Mucosa of descending colon (tissue), 3 donors: ENCODE data around the gene CNN2. TPM values are rescaled to one million over a fixed set of nuclear protein-coding genes. Genes with fewer than 3 reads are reported as not detected.

Experiments used
- ATAC-seq: fragments of 200-7000 bp; cut with Tn5 transposase; one replicate; pipeline ENCODE4 v1.9.1; 2020; ENCODE audit warnings: mild to moderate bottlenecking, moderate library complexity
- DNase-seq, 3 donors: peaks; one replicate each; pipeline ENCODE4 v3.0.0-alpha.2; 2020
- H3K36me3 ChIP-seq: fragments of 200-600 bp; one replicate; pipeline ENCODE4 v1.8.0; 2021; ENCODE audit warnings: low read depth, mild to moderate bottlenecking
- H3K4me1 ChIP-seq: fragments of 200-600 bp; one replicate; pipeline ENCODE4 v1.8.0; 2021; ENCODE audit warnings: low read depth, mild to moderate bottlenecking
- H3K4me3 ChIP-seq: fragments of 200-600 bp; one replicate; pipeline ENCODE4 v1.8.0; 2021; ENCODE audit warnings: mild to moderate bottlenecking
- H3K9me3 ChIP-seq: fragments of 200-600 bp; one replicate; pipeline ENCODE4 v1.8.0; 2021; ENCODE audit warnings: mild to moderate bottlenecking
- CTCF ChIP-seq: fragments of 200-600 bp; IDR thresholded peaks from one replicate; pipeline ENCODE4 v1.8.0; 2022; ENCODE audit warnings: antibody characterized with exemption, mild to moderate bottlenecking
- intact Hi-C, 2 donors: fragments of 100-400 bp; cut with DNase I in 1 of 2; cut with micrococcal nuclease in 1 of 2; formaldehyde crosslinking; loops; one replicate each; pipeline versions ENCODE4 v1.11.0 to v1.11.1; 2022; cut with DNase I, micrococcal nuclease
- total RNA-seq, 3 donors: library from RNA; stranded (reverse); fragmentation: NEBNext Ultra II Directional in 2 of 3; extraction: Animal tissue kit (Norgen Biotek cat#: 25700) in 2 of 3; gene quantifications; one replicate each; pipeline versions ENCODE4 v1.2.1 to v1.2.4, GENCODE V29; 2021 to 2023
- donor health status: DM: no; HTN: no; CAD: no; lungs with moderate emphysema.
- donor health status: DM: no; HTN: no; CAD: no.
- donor health status: DM: no; HTN: yes; CAD: no.

The CNN2 gene
- total RNA-seq, 3 donors from 2014 or later, result 65.0 to 88.8 (median 84.7) TPM

GRCh38 chr19:1017115-1017905 is 9.1 kb upstream of the CNN2 start:
- peak; percentile 67 to 84 (median 75) for DNase-seq
- H3K4me3 ChIP-seq, result no peak overlapping the region
- peak; percentile 56 for ATAC-seq
- H3K4me1 ChIP-seq, result peaks cover 47% of the 10 kb centered on the region
- H3K36me3 ChIP-seq, result no peaks in the 10 kb centered on the region
- intact Hi-C loops, result no loop called here
- no peak for TF ChIP-seq CTCF
- H3K9me3 ChIP-seq, result no peaks in the 10 kb centered on the region

GRCh38 chr19:1017906-1018305 is 8.5 kb upstream of the CNN2 start:
- H3K4me3 ChIP-seq, result no peak overlapping the region
- DNase-seq, result peak in 1 of 3 donors; percentile 35
- TF ChIP-seq CTCF, result no peak
- no peak for ATAC-seq
- H3K4me1 ChIP-seq, result peaks cover 47% of the 10 kb centered on the region
- H3K9me3 ChIP-seq, result no peaks in the 10 kb centered on the region
- intact Hi-C loops, result no loop called here
- H3K36me3 ChIP-seq, result no peaks in the 10 kb centered on the region

- DNase-seq (no peak), ATAC-seq (no peak)
- intact Hi-C loops, result no loop called here
- no peaks in the 10 kb centered on the region for H3K36me3 ChIP-seq
- no peaks in the 10 kb centered on the region for H3K9me3 ChIP-seq
- TF ChIP-seq CTCF, result no peak
- H3K4me1 ChIP-seq, result peaks cover 47% of the 10 kb centered on the region
- no peak overlapping the region for H3K4me3 ChIP-seq
These were observed 8.0 kb upstream of the CNN2 start for GRCh38 chr19:1018393-1018792.

- DNase-seq, result peak in 1 of 3 donors; percentile 41
- Histone ChIP-seq H3K9me3 (no peaks in the 10 kb centered on the region), H3K4me1 (peaks cover 47% of the 10 kb centered on the region), H3K4me3 (no peak overlapping the region), H3K36me3 (no peaks in the 10 kb centered on the region)
- no peak for TF ChIP-seq CTCF
- no peak for ATAC-seq
- intact Hi-C loops, result no loop called here
These were observed 7.3 kb upstream of the CNN2 start for GRCh38 chr19:1018932-1019615.

- H3K4me1 ChIP-seq, result peaks cover 47% of the 10 kb centered on the region
- intact Hi-C loops, result no loop called here
- TF ChIP-seq CTCF, result no peak
- H3K4me3 ChIP-seq, result peak overlapping the region; percentile 11
- no peaks in the 10 kb centered on the region for H3K36me3 ChIP-seq
- peak in 1 of 3 donors; percentile 48 for DNase-seq
- no peaks in the 10 kb centered on the region for H3K9me3 ChIP-seq
- ATAC-seq, result no peak
These were observed 6.8 kb upstream of the CNN2 start for GRCh38 chr19:1019616-1019961.
